Trophoblast cell (in vitro differentiated cells and primary cell): ENCODE results near the gene COL4A2.

Experiments used
- DNase-seq, 2 donors: peaks; one replicate each; pipeline ENCODE4 v3.0.0-alpha.2; 2016
- H2AFZ ChIP-seq: 2 replicates; pipeline ENCODE4 v1.6.1; 2013; ENCODE audit warnings: low read length, moderate library complexity, mild to moderate bottlenecking; ENCODE audit not compliant: insufficient read depth, poor library complexity
- H2AK5ac ChIP-seq: 2 replicates; pipeline ENCODE4 v1.6.1; 2013; ENCODE audit warnings: mild to moderate bottlenecking, low read length
- H2BK120ac ChIP-seq: 2 replicates; pipeline ENCODE4 v1.6.1; 2013; ENCODE audit warnings: low read length, mild to moderate bottlenecking, moderate library complexity; ENCODE audit not compliant: insufficient read depth, poor library complexity
- H2BK12ac ChIP-seq: 2 replicates; pipeline ENCODE4 v1.6.1; 2013; ENCODE audit warnings: mild to moderate bottlenecking, low read length, moderate library complexity
- H2BK5ac ChIP-seq: 2 replicates; pipeline ENCODE4 v1.6.1; 2013; ENCODE audit warnings: low read length, low read depth, moderate library complexity, mild to moderate bottlenecking; ENCODE audit not compliant: poor library complexity
- H3K14ac ChIP-seq: 2 replicates; pipeline ENCODE4 v1.6.1; 2013; ENCODE audit warnings: mild to moderate bottlenecking, low read length
- H3K18ac ChIP-seq: 2 replicates; pipeline ENCODE4 v1.6.1; 2013; ENCODE audit warnings: mild to moderate bottlenecking, low read length
- H3K23ac ChIP-seq: 2 replicates; pipeline ENCODE4 v1.6.1; 2013; ENCODE audit warnings: low read length
- H3K27ac ChIP-seq: 2 replicates; pipeline ENCODE4 v1.5.1; 2013; ENCODE audit warnings: low read depth, mild to moderate bottlenecking, inconsistent platforms, low read length, moderate library complexity
- H3K27me3 ChIP-seq: 2 replicates; pipeline ENCODE4 v1.6.1; 2013; ENCODE audit warnings: inconsistent platforms, mild to moderate bottlenecking, low read length, moderate library complexity; ENCODE audit not compliant: insufficient read depth
- H3K36me3 ChIP-seq, 2 experiments: 1 replicate in 1 of 2; 2 replicates in 1 of 2; pipeline ENCODE4 v1.6.1; 2013; ENCODE audit warnings: low read length in 2 of 2, mild to moderate bottlenecking in 2 of 2, moderate library complexity in 1 of 2; ENCODE audit not compliant: insufficient read depth in 2 of 2, control insufficient read depth in 1 of 2
- H3K4ac ChIP-seq: 2 replicates; pipeline ENCODE4 v1.6.1; 2013; ENCODE audit warnings: low read depth, mild to moderate bottlenecking, low read length, moderate library complexity
- H3K4me1 ChIP-seq, 2 experiments: 1 replicate in 1 of 2; 2 replicates in 1 of 2; pipeline ENCODE4 v1.6.1; 2013; ENCODE audit warnings: low read length in 2 of 2, mild to moderate bottlenecking in 2 of 2, moderate library complexity in 1 of 2; ENCODE audit not compliant: insufficient read depth in 2 of 2, control insufficient read depth in 1 of 2
- H3K4me2 ChIP-seq: 2 replicates; pipeline ENCODE4 v1.6.1; 2013; ENCODE audit warnings: inconsistent platforms, mild to moderate bottlenecking, low read length, moderate library complexity
- H3K4me3 ChIP-seq: 2 replicates; pipeline ENCODE4 v1.5.1; 2013; ENCODE audit warnings: mild to moderate bottlenecking, low read depth, low read length, inconsistent platforms
- H3K79me1 ChIP-seq: one replicate; pipeline ENCODE4 v1.6.1; 2013; ENCODE audit warnings: low read length
- H3K79me2 ChIP-seq: 2 replicates; pipeline ENCODE4 v1.6.1; 2013; ENCODE audit warnings: low read length, mild to moderate bottlenecking; ENCODE audit not compliant: control insufficient read depth, insufficient read depth, poor library complexity
- H3K9ac ChIP-seq: 2 replicates; pipeline ENCODE4 v1.6.1; 2013; ENCODE audit warnings: mild to moderate bottlenecking, low read length
- H3K9me3 ChIP-seq: 2 replicates; pipeline ENCODE4 v1.6.1; 2013; ENCODE audit warnings: low read depth, mild to moderate bottlenecking, control low read depth, inconsistent platforms, low read length; ENCODE audit not compliant: insufficient read depth
- H4K12ac ChIP-seq: 2 replicates; pipeline ENCODE4 v1.6.1; 2013; ENCODE audit warnings: low read depth, mild to moderate bottlenecking, low read length, moderate library complexity
- H4K8ac ChIP-seq: 2 replicates; pipeline ENCODE4 v1.6.1; 2013; ENCODE audit warnings: low read depth, mild to moderate bottlenecking, low read length, moderate library complexity
- H4K91ac ChIP-seq: one replicate; pipeline ENCODE4 v1.6.1; 2013; ENCODE audit warnings: low read depth, mild to moderate bottlenecking, low read length, moderate library complexity
- WGBS: extraction: QIAGEN DNeasy Blood & Tissue Kit; methylation state at CpG from one replicate; pipeline ENCODE4 v1.1.7; 2013; ENCODE audit warnings: missing lambda C conversion rate; ENCODE audit not compliant: insufficient read length, insufficient coverage; ENCODE audit errors: extremely low coverage; 5-methylcytosine and 5-hydroxymethylcytosine counted together

The COL4A2 gene

GRCh38 chr13:110424569-110425443 is 117.7 kb downstream of the COL4A2 start:
- Histone ChIP-seq H3K79me1 (peaks cover 13% of the 10 kb centered on the region), H2BK120ac (no peak overlapping the region), H2AFZ (no peak overlapping the region), H3K4me1 (peaks cover 10 to 20% of the 10 kb centered on the region in 2 experiments), H4K12ac (no peak overlapping the region), H3K4ac (no peak overlapping the region), H3K79me2 (peaks cover 2% of the 10 kb centered on the region), H2BK12ac (no peak overlapping the region), H3K9ac (no peak overlapping the region), H3K27me3 (no peaks in the 10 kb centered on the region), H3K4me3 (no peak overlapping the region), H2BK5ac (no peak overlapping the region), H3K4me2 (no peak overlapping the region), H3K9me3 (no peaks in the 10 kb centered on the region), H4K8ac (no peak overlapping the region), H4K91ac (no peak overlapping the region), H3K23ac (no peak overlapping the region), H3K18ac (no peak overlapping the region), H3K27ac (no peak overlapping the region), H2AK5ac (no peak overlapping the region), H3K36me3 (peaks cover 22 to 42% of the 10 kb centered on the region in 2 experiments), H3K14ac (no peak overlapping the region)
- DNase-seq = no peak
- no CpG with 5 or more reads among the region's 26 CpGs for WGBS

- WGBS = no CpG with 5 or more reads among the region's 8 CpGs
- Histone ChIP-seq H3K9ac (no peak overlapping the region), H3K4ac (no peak overlapping the region), H2BK12ac (no peak overlapping the region), H3K14ac (no peak overlapping the region), H3K4me1 (peaks cover 10 to 17% of the 10 kb centered on the region in 2 experiments), H4K91ac (no peak overlapping the region), H3K9me3 (no peaks in the 10 kb centered on the region), H3K18ac (no peak overlapping the region), H3K23ac (no peak overlapping the region), H4K12ac (no peak overlapping the region), H4K8ac (no peak overlapping the region), H2BK5ac (no peak overlapping the region), H3K79me1 (peaks cover 8% of the 10 kb centered on the region), H3K4me2 (no peak overlapping the region), H3K27ac (no peak overlapping the region), H3K27me3 (no peaks in the 10 kb centered on the region), H3K4me3 (no peak overlapping the region), H3K36me3 (peaks cover 23 to 42% of the 10 kb centered on the region in 2 experiments), H2AK5ac (no peak overlapping the region), H2AFZ (no peak overlapping the region), H3K79me2 (no peaks in the 10 kb centered on the region), H2BK120ac (no peak overlapping the region)
- no peak for DNase-seq
Observed at GRCh38 chr13:110425444-110425780, 118.3 kb downstream of the COL4A2 start.

- no peak overlapping the region for H2AK5ac ChIP-seq
- no peak overlapping the region for H2AFZ ChIP-seq
- H3K27ac ChIP-seq = no peak overlapping the region
- DNase-seq = no peak
- H4K91ac ChIP-seq = no peak overlapping the region
- H3K4me1 ChIP-seq = peaks cover 10% of the 10 kb centered on the region in 2 experiments
- H3K27me3 ChIP-seq = no peaks in the 10 kb centered on the region
- no peak overlapping the region for H3K9ac ChIP-seq
- H3K23ac ChIP-seq = no peak overlapping the region
- H2BK12ac ChIP-seq = no peak overlapping the region
- no peak overlapping the region for H4K12ac ChIP-seq
- no peak overlapping the region for H3K4ac ChIP-seq
- no peak overlapping the region for H4K8ac ChIP-seq
- WGBS = 100% methylated on average over 1 of the region's 4 CpGs
- no peak overlapping the region for H3K14ac ChIP-seq
- no peaks in the 10 kb centered on the region for H3K79me2 ChIP-seq
- no peak overlapping the region for H3K18ac ChIP-seq
- H3K9me3 ChIP-seq = no peaks in the 10 kb centered on the region
- H2BK5ac ChIP-seq = no peak overlapping the region
- H3K79me1 ChIP-seq = peaks cover 8% of the 10 kb centered on the region
- no peak overlapping the region for H2BK120ac ChIP-seq
- no peak overlapping the region for H3K4me3 ChIP-seq
- H3K4me2 ChIP-seq = no peak overlapping the region
- H3K36me3 ChIP-seq = peaks cover 30 to 54% of the 10 kb centered on the region in 2 experiments
Observed at GRCh38 chr13:110426735-110427134, 119.7 kb downstream of the COL4A2 start.

- H2BK5ac ChIP-seq = no peak overlapping the region
- no peak overlapping the region for H3K18ac ChIP-seq
- no peak overlapping the region for H2AK5ac ChIP-seq
- peaks cover 2% of the 10 kb centered on the region for H3K79me1 ChIP-seq
- DNase-seq = no peak
- no peak overlapping the region for H3K9ac ChIP-seq
- H3K4me1 ChIP-seq = no peaks in the 10 kb centered on the region
- H4K12ac ChIP-seq = no peak overlapping the region
- WGBS = no CpG with 5 or more reads among the region's 13 CpGs
- H2AFZ ChIP-seq = no peak overlapping the region
- no peak overlapping the region for H4K91ac ChIP-seq
- H3K4ac ChIP-seq = no peak overlapping the region
- H3K4me2 ChIP-seq = no peak overlapping the region
- no peak overlapping the region for H3K23ac ChIP-seq
- peaks cover 35 to 59% of the 10 kb centered on the region in 2 experiments for H3K36me3 ChIP-seq
- no peak overlapping the region for H3K27ac ChIP-seq
- no peaks in the 10 kb centered on the region for H3K27me3 ChIP-seq
- no peak overlapping the region for H2BK12ac ChIP-seq
- H3K79me2 ChIP-seq = no peaks in the 10 kb centered on the region
- H3K14ac ChIP-seq = no peak overlapping the region
- H3K4me3 ChIP-seq = no peak overlapping the region
- no peak overlapping the region for H4K8ac ChIP-seq
- H3K9me3 ChIP-seq = no peaks in the 10 kb centered on the region
- no peak overlapping the region for H2BK120ac ChIP-seq
Observed at GRCh38 chr13:110428313-110428712, 121.2 kb downstream of the COL4A2 start.
